GM19193 (cell line): ENCODE measurements around the gene FLT4.

Experiments used
- POLR2A ChIP-seq: IDR thresholded peaks from 4 replicates; pipeline ENCODE4 v1.6.1; 2011; ENCODE audit not compliant: insufficient read depth, insufficient read length; ENCODE audit errors: extremely low read depth

FLT4 gene

DNA sequence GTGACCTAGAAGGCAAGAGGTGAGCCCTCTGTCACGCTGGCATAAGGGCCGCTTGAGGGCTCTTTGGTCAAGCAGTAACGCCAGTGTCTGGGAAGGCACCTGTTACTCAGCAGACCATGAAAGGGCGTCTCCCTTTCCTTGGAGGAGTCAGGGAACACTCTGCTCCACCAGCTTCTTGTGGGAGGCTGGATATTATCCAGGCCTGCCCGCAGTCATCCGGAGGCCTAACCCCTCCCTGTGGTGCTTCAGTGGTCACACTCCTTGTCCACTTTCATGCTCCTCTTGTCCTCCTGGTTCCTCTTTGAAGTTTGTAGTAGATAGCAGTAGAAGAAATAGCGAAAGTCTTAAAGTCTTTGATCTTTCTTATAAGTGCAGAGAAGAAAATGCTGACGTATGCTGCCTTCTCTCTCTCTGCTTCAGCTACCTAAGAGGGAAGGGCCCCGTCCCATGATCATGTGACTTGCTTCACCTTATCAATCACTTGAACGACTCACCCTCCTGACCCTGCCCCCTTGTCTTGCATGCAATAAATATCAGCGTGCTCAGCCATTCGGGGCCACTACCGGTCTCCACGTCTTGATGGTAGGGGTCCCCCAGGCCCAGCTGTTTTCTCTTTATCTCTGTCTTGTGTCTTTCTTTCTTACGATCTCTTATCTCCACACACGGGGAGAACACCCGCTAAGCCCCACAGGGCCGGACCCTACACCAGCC lies 41.4 kb downstream of the FLT4 start:
- no peak for TF ChIP-seq POLR2A

GRCh38 chr5:180606215-180606785 lies 43.1 kb downstream of the FLT4 start:
- no peak for TF ChIP-seq POLR2A

GRCh38 chr5:180605554-180606214 lies 43.7 kb downstream of the FLT4 start:
- TF ChIP-seq POLR2A, result no peak

- no peak for TF ChIP-seq POLR2A
These were observed 45.1 kb downstream of the FLT4 start for GRCh38 chr5:180604271-180604670.

- TF ChIP-seq POLR2A, result no peak
These were observed 46.3 kb downstream of the FLT4 start for GRCh38 chr5:180603076-180603594.

DNA sequence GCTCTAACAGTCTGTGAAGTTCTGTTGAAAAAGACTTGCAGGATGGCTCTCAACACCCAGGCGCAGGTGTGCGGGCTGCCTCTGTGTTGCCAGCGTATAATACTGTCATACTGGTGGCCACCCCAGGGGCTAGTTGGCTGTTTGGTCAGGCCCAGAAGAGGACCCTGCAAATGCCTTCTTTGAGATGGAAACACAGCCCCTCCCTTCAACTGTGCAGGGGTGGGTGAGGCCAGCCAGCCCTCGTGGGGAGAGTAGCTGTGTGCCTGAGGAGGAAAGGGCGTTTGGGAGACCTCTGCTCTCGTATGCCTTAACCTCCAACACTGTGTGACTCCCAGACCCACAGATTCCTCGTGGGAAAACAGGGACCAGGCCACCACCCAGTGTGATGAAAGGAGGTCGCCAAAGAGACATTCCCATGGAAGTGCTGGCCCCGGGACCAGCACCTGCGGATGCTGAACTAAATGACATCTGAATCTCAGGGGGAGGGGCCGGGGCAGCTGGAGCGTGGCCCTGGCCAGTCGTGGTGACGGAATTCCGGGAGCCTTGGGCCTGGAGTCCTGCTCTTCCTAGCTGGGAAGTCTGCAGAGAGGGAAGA lies 46.8 kb downstream of the FLT4 start:
- TF ChIP-seq POLR2A, result no peak

DNA sequence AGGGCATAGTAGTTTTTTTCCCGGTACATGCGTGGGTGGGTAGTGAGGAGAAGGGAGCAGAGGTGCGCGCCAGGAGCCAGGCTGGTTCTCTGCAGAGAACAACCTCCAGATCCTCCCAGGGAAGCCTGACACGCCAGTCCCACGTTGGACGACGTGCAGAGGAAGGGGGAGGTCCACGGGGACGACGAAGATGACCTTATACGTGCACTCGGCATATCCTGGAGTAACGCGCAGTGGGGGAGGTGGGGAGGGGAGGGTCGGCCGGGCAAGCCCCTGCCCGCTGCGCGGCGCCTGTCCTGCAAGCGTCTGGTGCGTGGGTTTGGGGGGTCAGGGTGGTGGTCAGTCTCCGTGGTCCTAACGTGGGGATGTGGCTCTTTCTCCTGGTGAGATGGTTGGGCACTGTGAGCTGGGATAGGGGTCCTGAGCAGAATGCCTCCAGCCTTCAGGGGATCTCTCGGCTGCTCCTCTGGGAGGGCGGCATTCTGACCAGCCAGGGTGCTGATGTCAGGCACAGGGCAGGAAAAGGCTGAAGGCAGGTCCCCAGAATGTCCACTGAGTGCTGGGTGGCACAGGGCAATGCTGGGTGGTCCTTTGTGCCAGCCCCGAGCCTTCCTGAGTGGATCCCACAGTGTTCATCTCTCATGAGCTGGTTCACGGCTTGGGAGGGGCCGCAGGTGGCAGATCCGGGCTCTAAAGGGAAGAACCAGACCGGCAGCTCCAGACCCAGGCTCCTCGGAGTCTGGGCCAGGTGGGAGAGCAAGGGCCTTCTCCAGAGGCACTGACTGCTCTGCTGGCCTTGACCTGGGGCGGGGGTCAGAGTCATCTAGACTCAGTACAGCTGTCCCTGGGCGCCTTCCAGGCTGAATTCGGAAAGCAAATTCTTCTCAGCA lies 47.6 kb downstream of the FLT4 start:
- TF ChIP-seq POLR2A, result no peak

DNA sequence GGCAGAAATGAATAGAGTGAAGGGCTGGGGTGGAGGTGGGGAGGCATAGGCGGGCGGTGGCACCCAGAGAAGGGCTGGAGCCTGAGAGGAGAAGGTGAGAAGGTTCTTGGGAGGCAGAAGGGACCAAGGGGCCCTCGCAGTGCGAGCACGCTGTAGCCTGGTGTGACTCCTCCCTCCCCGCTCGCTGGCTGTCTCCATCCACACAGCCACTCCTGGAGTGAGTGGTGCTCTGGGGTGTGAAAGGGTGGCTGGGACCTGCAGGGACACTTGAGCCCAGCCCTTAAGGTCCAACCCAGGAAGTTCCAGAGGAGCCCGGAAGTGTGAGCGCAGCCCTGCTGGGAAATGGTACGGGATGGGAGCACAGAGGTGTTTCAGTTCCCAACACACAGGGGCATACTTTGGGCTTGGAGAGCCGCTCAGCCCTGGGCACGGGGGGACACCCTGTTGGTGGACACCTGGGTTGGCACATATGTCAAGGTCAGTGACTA lies 48.8 kb downstream of the FLT4 start:
- TF ChIP-seq POLR2A, result no peak

DNA sequence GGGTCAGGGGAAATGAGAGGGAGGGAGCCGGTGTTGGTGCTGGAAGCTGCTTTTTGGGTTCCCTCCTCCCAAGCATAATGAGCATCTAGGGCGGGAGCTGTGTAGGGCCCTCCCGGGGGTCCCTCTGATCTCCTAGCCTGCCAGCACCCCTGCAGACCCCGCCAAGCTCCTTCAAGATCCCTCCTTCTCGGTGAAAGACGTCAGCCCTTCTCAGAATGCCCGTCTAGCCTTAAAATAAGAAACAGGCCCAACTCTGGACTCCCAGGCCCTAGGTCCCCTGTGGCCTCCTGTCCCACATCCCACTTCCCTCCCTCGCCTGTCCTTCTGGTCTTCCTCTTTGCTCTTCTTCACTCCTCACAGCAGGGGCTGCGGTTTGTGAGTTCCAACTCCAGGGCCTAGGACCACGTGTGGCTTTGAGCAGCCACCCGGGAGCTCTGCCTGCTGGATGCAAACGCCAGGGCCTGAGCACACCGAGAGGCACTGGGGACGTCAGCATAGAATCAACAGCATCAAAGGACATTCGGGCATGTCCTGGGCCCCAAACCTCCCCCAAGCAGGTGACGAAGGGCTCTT lies 49.3 kb downstream of the FLT4 start:
- no peak for TF ChIP-seq POLR2A

GRCh38 chr5:180599590-180599914 lies 49.8 kb downstream of the FLT4 start:
- no peak for TF ChIP-seq POLR2A

DNA sequence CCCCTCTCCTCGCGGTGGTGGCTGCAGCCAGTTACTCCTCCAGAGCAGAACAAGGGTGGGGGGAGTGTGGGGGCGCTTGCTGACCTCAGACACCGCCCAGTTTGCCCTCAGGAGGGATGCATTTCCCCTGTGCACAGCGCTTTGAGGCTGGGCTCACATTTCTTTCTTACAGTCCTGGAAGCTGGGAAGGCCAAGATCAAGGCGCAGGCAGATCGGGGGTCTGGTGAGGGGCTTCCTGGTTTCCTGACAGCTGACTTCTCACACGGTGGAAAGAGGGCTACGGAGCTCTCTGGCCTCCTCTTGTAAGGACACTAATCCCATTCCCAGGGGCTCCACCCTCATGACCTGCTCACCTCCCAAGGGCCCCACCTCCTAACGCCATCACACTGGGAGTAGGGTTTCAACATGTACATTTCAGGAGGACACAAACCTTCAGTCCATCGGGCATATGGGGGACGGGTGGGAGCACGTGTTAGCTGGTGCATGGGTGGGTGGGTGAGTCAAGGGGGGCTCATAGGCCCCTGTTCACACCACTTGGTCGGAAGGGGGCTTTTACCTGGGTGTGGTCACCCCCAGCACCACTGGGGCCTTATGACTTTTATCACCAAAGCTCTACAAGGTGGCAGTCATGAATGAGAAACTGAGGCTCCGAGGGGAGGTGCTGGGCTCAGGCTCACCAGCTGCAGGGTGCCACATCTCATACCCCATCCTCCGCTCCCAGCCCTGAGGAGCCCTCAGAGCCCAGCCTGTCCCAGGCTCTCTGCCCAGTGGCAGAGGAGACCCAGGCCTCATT lies 50.4 kb downstream of the FLT4 start:
- TF ChIP-seq POLR2A, result no peak

DNA sequence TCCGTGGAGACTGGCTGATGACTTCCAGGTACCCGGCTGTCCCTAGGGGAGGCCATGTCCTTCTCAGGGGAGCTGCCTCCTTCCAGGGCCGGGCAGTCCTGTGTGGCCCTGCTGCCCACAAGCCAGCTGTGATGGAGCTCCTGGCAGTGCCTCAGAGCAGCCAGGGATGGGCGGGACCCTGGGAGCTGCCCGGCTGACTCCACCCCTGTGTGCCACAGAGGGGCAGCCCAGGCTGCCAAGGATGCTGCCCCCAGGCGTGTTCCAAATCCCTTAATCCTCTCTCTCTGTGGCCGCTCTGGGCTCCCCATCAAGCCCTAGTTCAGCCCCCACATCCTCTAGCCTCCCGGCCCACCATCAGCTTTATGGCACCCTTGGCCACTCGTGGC lies 51.1 kb downstream of the FLT4 start:
- TF ChIP-seq POLR2A, result no peak

DNA sequence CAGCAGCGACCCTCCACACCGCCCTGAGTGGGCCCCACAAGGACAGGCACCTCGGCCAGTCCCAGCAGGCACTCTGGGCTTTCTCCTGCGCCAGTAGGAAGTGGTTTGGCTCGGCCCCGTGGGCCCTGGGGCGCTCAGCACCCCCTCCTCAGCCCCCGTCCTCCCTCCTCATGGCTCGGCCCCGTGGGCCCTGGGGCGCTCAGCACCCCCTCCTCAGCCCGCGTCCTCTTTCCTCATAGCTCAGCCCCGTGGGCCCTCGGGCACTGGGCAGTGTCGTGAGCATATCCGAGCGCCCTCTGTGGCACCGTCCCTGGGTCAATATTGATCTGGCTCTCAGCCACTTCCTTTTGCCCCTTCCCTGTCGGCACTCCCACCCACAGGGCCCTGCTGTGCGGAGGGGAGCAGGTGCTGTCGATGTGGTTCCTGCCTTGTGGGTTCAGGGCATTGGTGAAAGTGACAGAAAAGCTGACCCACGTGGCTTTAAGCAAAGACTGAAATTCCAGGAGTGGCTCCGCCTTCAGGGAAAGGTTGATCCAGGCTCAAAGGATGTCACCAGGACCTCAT lies 52.6 kb downstream of the FLT4 start:
- no peak for TF ChIP-seq POLR2A
